ENCODE data around the gene DIP2C.
"Not testable (repeated sequence)": the region's sequence is repeated elsewhere in the genome, so short reads cannot be mapped to it uniquely, and the experiment has no call there.

The DIP2C gene

GRCh38 chr10:693506-693905, 4.0 kb upstream of the DIP2C start:
- DNase-seq = no peak

- no peak for DNase-seq
Observed at GRCh38 chr10:692682-693351, 3.3 kb upstream of the DIP2C start.

GRCh38 chr10:691216-691615, 1.7 kb upstream of the DIP2C start:
- DNase-seq = no peak

GRCh38 chr10:690372-691161, 1.1 kb upstream of the DIP2C start:
- DNase-seq = no peak

- DNase-seq = no peak
Observed at GRCh38 chr10:689121-689451, 382 bp downstream of the DIP2C start.

GRCh38 chr10:688312-689120, 952 bp downstream of the DIP2C start:
- DNase-seq = peak; percentile 75

GRCh38 chr10:687583-688311, 1.7 kb downstream of the DIP2C start:
- no peak for DNase-seq

- no peak for DNase-seq
Observed at GRCh38 chr10:686155-686931, 3.1 kb downstream of the DIP2C start.

GRCh38 chr10:685613-686012, 3.9 kb downstream of the DIP2C start:
- no peak for DNase-seq

- no peak for DNase-seq
Observed at GRCh38 chr10:683448-684071, 5.9 kb downstream of the DIP2C start.

GRCh38 chr10:682931-683447, 6.5 kb downstream of the DIP2C start:
- no peak for DNase-seq

GRCh38 chr10:681670-682318, 7.7 kb downstream of the DIP2C start:
- no peak for DNase-seq

- no peak for DNase-seq
Observed at GRCh38 chr10:680745-681144, 8.7 kb downstream of the DIP2C start.

GRCh38 chr10:680146-680545, 9.3 kb downstream of the DIP2C start:
- no peak for DNase-seq

- no peak for DNase-seq
Observed at GRCh38 chr10:679556-679955, 9.9 kb downstream of the DIP2C start.

GRCh38 chr10:678662-679005, 10.8 kb downstream of the DIP2C start:
- DNase-seq = not testable (repeated sequence)

- no peak for DNase-seq
Observed at GRCh38 chr10:677750-678661, 11.5 kb downstream of the DIP2C start.

GRCh38 chr10:677038-677437, 12.4 kb downstream of the DIP2C start:
- no peak for DNase-seq

GRCh38 chr10:676178-676577, 13.3 kb downstream of the DIP2C start:
- no peak for DNase-seq

GRCh38 chr10:675532-675931, 13.9 kb downstream of the DIP2C start:
- no peak for DNase-seq
